Activated CD4-positive, alpha-beta T cell treated with anti-CD3 and anti-CD28 coated beads, Interleukin-2, amount 50 U/mL, for 24 hours (primary cell): ENCODE measurements around the gene MYBPHL.
A peak's percentile ranks its signal among the peaks of the same experiment; 100 is the strongest.
"Not testable (repeated sequence)": the region's sequence is repeated elsewhere in the genome, so short reads cannot be mapped to it uniquely, and the experiment has no call there.

Experiments
- DNase-seq, 2 donors: peaks; one replicate each; pipeline ENCODE4 v3.0.0-alpha.2; 2020; ENCODE audit warnings: low read depth in 1 of 2, low spot score in 1 of 2

MYBPHL gene

GRCh38 chr1:109307274-109308021, 637 bp upstream of the MYBPHL start:
- DNase-seq = no peak

DNA sequence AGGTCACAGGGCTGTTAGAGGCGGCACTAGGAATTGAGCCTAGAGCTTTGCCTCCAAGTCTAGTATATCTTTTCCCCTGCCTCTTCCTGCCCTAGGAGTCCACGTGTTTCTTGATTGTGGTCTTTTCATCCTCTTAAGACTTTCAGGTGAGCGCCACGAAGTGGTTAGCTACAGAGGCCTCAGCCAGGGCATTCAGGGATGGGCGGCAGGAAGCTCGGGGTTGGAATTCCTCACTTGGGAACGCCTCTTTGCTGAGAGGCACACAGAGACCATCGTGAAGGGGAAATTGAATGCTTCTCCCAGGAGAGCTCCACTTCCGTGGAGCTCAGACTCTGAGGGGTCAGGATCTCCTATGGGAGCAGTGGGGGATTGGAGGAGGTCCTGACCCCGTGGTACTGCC, 820 bp downstream of the MYBPHL start:
- not testable (repeated sequence) for DNase-seq

DNA sequence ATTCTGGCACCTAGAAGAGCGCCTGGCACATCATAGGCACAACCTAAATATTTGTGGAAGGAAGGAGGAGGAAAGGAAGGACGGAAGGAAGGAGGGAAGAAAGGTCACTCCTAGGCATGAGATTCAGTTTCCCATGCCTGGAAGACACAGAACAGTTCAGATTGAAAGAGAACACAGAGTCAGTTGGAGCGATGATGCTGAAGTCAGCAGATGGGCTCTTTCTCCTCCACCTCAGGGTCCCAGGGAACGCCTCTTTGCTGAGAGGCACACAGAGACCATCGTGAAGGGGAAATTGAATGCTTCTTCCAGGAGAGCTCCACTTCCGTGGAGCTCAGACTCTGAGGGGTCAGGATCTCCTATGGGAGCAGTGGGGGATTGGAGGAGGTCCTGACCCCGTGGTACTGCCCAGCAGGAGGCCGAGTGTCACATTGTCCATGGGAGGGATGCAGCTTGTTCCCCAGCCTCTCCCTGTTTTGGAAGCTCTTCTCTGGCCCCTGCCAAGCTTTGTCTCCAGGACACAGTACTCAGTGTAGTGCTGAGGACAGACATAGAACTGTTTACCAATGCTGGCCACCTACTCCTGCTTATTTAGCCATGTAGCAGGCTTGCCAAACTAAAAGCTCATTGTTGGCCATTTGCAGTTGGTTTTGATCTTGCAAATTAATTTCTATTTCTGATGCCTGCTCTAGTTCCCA, 2.4 kb downstream of the MYBPHL start:
- DNase-seq = no peak

DNA sequence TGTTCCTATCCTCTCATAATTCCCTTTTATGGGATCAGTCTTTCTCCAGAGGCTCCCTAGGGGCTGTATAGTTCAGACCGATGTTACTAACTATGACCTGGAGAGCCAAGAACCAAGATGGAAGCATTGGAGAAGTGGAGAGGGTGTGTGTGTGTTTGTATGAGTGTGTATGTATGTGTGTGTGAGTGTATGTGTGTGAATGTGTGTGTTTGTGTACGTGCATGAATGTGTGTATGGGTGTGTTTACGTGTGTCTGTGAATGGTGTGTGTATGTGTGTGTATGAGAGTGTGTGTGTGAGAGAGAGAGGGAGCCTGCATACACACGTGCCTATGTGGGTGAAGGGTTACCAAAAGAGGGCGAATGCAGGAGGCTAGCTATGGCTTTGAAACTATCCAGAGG, 4.9 kb downstream of the MYBPHL start:
- no peak for DNase-seq

DNA sequence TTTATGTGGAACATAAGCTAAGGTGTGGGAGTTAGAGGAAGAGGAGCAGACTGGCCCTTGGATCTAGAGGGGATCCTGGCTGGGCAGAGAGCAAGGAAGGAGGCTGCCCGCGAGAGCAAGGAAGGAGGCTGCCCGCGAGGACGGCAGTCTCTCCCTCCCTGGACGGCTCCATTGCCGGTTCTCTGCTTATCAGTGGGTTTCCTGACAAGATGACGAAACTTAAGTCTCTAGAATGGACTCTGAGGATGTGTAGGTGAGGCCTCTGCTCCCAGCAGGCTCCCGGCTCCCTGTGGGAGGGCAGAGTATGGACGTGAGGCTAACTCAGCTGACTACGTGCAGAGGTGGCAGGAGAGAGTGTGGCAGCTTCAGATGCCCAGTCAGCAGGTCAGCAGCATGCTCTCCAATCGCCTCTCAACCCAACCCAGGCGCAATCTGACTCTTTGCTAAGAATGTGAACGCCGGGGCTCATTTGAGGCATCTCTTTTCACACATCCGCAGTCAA, 6.1 kb downstream of the MYBPHL start:
- DNase-seq = no peak

GRCh38 chr1:109299558-109300343, 7.1 kb downstream of the MYBPHL start:
- DNase-seq = no peak

- DNase-seq = no peak
Measured at GRCh38 chr1:109298666-109299557, 7.9 kb downstream of the MYBPHL start.

- no peak for DNase-seq
Measured at GRCh38 chr1:109296782-109297181, 10.0 kb downstream of the MYBPHL start.

DNA sequence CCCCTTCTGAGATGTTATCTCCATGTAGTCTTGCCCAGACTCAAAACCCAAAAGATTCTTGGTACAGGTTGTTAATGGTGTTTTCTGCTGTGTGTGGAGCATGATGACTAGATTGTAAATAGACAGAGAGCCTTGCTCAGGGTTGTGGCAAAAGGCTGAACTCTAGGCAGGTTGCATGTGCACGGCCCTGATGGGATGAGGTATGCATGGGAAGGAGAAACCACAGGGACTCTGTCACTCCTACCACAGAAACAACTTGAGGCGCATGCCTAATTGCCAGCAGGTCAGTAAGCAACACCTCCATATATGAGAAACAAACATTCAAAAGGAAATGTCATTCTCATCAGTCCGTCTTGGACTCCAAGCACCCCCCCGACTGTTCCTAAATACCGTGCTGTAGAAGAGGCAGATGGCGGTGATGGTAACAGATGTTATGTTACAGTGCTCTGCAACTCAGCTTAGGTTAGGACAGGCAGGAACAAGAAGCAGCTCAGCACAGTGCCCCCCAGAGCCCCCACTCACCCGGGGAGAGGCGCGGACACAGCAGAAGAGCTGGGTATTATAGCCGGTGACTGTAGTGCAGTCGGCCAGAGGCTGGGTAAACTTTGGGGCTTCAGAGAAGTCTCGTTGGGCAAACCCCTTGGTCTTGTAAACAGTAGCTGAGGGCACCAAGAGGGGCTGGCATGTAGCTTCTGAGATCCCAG, 10.9 kb downstream of the MYBPHL start:
- DNase-seq = no peak

GRCh38 chr1:109294481-109294880, 12.3 kb downstream of the MYBPHL start:
- no peak for DNase-seq

DNA sequence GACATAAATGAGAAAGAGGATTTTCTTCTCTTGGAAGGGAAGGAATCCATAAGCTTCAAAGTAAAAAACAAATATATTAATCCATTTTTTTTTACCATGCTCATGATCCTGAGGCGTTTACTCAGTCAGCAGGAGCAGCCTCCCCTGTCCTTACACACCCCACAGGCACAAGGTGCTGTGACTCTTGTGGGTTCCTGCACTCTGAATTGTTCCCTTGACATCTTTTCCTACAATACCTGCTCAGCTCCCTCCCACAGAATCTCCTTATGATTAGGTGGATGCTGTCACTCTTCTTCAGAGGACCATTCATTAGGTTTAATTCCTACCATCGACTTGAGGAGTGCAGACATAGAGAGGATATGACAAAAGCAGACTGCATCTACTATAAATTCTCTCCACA, 13.8 kb downstream of the MYBPHL start:
- DNase-seq = no peak

- no peak for DNase-seq
Measured at GRCh38 chr1:109292364-109292763, 14.4 kb downstream of the MYBPHL start.

DNA sequence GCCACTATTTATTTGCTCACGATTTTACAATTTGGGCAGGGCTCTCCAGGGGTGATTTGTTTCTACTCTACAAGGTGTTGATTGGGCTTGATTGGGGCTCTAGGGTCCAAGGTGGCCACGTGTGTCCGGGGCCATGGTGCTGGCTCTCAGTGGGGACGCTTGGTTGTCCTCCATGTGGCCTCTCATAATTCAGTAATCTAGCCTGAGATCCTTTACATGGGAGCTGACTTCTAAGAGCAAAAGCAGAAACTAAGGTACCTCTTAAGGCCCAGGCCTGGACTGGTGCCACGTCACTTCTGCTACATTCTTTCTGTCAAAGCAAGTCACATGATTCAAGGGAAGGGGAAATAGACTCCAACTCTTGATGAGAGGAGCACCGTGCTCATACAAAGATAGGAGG, 15.8 kb downstream of the MYBPHL start:
- DNase-seq = no peak

- no peak for DNase-seq
Measured at GRCh38 chr1:109290137-109290536, 16.7 kb downstream of the MYBPHL start.

GRCh38 chr1:109286762-109287161, 20.0 kb downstream of the MYBPHL start:
- not testable (repeated sequence) for DNase-seq

DNA sequence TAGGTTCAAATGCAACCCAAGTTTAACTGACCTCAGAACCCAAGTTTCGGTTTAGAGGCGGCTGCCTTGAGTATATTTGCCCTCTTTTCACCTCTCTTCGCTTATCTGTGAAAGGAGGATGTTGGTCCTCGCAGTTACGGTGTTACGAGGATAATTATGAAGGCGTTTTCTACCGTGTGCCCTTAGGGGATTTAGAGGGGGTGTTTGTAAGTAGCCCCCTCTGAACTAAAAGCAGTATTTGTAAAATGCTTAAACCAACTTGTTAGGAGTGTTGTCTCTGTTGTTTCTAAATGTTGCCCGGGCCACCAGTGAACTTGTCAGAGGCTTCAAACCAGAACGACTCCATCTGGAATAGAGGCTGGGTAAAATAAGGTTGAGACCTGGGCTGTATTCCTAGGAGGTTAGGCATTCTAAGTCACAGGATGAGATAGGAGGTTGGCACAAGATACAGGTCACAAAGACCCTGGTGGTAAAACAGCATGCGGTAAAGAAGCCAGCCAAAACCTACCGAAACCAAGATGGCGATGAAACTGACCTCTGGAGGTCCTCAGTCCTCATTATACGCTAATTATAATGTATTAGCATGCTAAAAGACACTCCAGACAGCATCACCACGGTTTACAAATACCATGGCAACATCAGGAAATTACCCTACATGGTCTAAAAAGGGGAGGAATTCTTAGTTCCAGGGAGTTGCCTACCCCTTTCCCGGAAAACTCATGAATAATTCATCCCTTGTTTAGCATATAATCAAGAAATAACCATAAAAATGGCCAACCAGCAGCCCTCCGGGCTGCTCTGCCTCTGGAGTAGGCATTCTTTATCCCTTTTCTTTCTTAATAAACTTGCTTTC, 22.8 kb downstream of the MYBPHL start:
- DNase-seq = no peak

DNA sequence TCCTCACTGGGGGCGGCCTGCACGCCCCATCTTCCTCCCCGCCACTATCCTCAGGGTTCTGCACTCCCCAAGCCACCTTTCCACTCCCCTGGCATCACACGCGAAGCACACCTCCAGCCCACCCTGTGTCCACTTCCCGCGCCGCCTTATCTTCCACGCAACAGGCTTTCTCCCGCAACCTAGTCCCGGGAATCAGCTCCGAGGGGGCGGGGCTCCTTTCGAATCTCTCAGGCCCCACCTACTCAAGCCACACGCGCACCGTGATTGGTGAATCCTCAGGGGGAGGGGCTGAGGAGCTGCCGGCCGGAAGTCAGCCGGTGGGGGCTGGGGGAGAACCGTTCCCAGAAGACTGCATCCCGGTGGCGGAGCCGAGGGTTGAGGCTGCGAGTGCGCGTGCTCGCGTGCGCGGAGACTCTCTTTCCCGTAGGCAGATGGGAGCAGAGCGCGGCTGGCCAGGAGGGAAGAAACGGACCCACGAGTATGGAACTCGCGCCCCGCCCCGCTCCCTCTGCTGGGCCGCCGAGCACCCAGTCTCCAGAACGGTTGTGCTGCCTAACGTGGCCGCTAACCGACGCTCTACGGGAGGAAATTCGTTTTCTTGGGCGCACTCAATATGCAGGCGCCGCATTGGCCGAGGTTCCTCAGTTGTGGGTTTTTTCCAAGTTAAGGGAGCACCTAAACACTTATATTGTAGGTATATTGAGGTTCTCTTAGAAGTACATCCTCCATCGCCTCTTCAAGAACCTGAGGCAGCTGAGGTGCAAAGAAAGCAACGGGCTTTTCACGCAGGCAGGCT, 23.7 kb downstream of the MYBPHL start, which contains the start of gene PSRC1:
TSS of gene PSRC1 (minus strand) at position 194 of the 796 bp plus-strand sequence.
- DNase-seq = peak; percentile 81 to 89

DNA sequence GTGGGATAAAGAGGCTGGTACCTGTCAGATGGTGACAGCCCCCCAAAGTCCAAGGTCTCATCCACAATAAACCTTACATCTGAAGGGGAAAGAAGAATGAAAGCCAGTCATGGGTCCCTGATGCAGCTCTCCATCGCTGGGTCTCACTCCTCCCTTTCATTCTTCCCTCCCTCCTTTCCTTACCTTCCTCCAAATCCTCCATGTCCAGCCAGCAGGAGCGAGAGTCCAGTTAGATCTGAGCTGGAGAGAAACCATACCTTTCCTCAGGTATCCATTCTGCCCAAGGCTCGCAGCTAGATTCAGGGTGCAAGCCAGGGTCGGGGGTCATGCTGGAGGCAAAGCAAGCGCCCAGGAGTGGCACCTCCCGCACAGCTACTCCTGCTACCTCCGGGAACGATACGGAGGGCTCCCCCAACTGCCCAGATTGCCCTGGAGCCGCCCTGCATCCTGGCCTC, 24.3 kb downstream of the MYBPHL start:
- DNase-seq = no peak
